Vagina (tissue), 2 donors: ENCODE measurements around the gene LASP1NB.
"Not testable (repeated sequence)": the region's sequence is repeated elsewhere in the genome, so short reads cannot be mapped to it uniquely, and the experiment has no call there.

Experiments
- DNase-seq, 2 donors: peaks; one replicate each; pipeline ENCODE4 v3.0.0-alpha.2; 2017; ENCODE audit errors: extremely low spot score in 2 of 2
- H3K27ac ChIP-seq: fragments of 200-600 bp; sonication (generic); one replicate; pipeline ENCODE4 v1.5.1; 2019
- H3K27me3 ChIP-seq: fragments of 200-600 bp; sonication (generic); one replicate; pipeline ENCODE4 v1.5.1; 2019
- H3K36me3 ChIP-seq, 2 donors: fragments of 200-600 bp; sonication (generic); one replicate each; pipeline ENCODE4 v1.5.1; 2017 to 2019
- H3K4me1 ChIP-seq: fragments of 200-600 bp; sonication (generic); one replicate; pipeline ENCODE4 v1.5.1; 2019
- H3K4me3 ChIP-seq, 2 donors: fragments of 200-600 bp; sonication (generic); 1 replicate in 1 of 2; 2 replicates in 1 of 2; pipeline ENCODE4 v1.5.1; 2016 to 2019
- H3K9me3 ChIP-seq: fragments of 200-600 bp; sonication (generic); one replicate; pipeline ENCODE4 v1.5.1; 2019
- POLR2A ChIP-seq, 2 donors: fragments of 450-650 bp; IDR thresholded peaks; one replicate each; pipeline ENCODE4 v1.6.1; 2017; ENCODE audit warnings: antibody characterized with exemption in 2 of 2, mild to moderate bottlenecking in 2 of 2, moderate library complexity in 2 of 2
- POLR2AphosphoS5 ChIP-seq, 2 donors: sonication (generic); formaldehyde crosslinking; IDR thresholded peaks; one replicate each; pipeline ENCODE4 v1.9.0; 2017; ENCODE audit warnings: antibody characterized with exemption in 2 of 2, mild to moderate bottlenecking in 2 of 2, low read depth in 1 of 2; ENCODE audit not compliant: insufficient read depth in 1 of 2
- intact Hi-C: fragments of 100-400 bp; cut with DNase I; formaldehyde crosslinking; loops from one replicate; pipeline ENCODE4 v1.15.1; 2023
- TF ChIP-seq, protein P1 (sequence below), 3 experiments: fragments of 450-650 bp in 2 of 3; fragments of 200-600 bp in 1 of 3; sonication (generic) in 1 of 3; IDR thresholded peaks; one replicate each; pipeline ENCODE4 v1.5.1; 2017 to 2019; ENCODE audit warnings: antibody characterized with exemption in 3 of 3, mild to moderate bottlenecking in 2 of 3, moderate library complexity in 2 of 3

LASP1NB gene

GRCh38 chr17:38921756-38922411, 3.5 kb upstream of the LASP1NB start:
- Histone ChIP-seq H3K9me3 (no peaks in the 10 kb centered on the region), H3K36me3 (peaks cover 0 to 36% of the 10 kb centered on the region in 2 donors), H3K27me3 (no peaks in the 10 kb centered on the region), H3K27ac (peak overlapping the region; percentile 37), H3K4me3 (no peak overlapping the region), H3K4me1 (peaks cover 24% of the 10 kb centered on the region)
- intact Hi-C loops, result loop anchor here (10.0 kb wide), 1 partner anchor 47 kb away; the partner anchor contains the start of gene LASP1
- no peak for TF ChIP-seq POLR2A (IDR thresholded peaks at IDR 0.05)
- TF ChIP-seq, protein P1, sequence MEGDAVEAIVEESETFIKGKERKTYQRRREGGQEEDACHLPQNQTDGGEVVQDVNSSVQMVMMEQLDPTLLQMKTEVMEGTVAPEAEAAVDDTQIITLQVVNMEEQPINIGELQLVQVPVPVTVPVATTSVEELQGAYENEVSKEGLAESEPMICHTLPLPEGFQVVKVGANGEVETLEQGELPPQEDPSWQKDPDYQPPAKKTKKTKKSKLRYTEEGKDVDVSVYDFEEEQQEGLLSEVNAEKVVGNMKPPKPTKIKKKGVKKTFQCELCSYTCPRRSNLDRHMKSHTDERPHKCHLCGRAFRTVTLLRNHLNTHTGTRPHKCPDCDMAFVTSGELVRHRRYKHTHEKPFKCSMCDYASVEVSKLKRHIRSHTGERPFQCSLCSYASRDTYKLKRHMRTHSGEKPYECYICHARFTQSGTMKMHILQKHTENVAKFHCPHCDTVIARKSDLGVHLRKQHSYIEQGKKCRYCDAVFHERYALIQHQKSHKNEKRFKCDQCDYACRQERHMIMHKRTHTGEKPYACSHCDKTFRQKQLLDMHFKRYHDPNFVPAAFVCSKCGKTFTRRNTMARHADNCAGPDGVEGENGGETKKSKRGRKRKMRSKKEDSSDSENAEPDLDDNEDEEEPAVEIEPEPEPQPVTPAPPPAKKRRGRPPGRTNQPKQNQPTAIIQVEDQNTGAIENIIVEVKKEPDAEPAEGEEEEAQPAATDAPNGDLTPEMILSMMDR (IDR thresholded peaks at IDR 0.05), result no peak
- TF ChIP-seq POLR2AphosphoS5 (IDR thresholded peaks at IDR 0.05; ENCODE audit: insufficient read depth in 1 of 2, low read depth in 1 of 2), result no peak
- DNase-seq, result no peak

GRCh38 chr17:38922538-38923297, 2.7 kb upstream of the LASP1NB start:
- Histone ChIP-seq H3K4me3 (no peak overlapping the region), H3K27me3 (no peaks in the 10 kb centered on the region), H3K4me1 (peaks cover 24% of the 10 kb centered on the region), H3K36me3 (peaks cover 0 to 28% of the 10 kb centered on the region in 2 donors), H3K27ac (peak overlapping the region; percentile 37), H3K9me3 (no peaks in the 10 kb centered on the region)
- TF ChIP-seq POLR2A (IDR thresholded peaks at IDR 0.05), result no peak
- TF ChIP-seq, protein P1 (IDR thresholded peaks at IDR 0.05), result no peak
- DNase-seq, result no peak
- intact Hi-C loops, result loop anchor here (10.0 kb wide), 1 partner anchor 48 kb away; the partner anchor contains the start of gene LASP1

GRCh38 chr17:38926293-38927070, 1.1 kb downstream of the LASP1NB start:
- intact Hi-C loops, result loop anchor here (10.0 kb wide), 1 partner anchor 52 kb away; the partner anchor contains the start of gene LASP1
- TF ChIP-seq, protein P1 (IDR thresholded peaks at IDR 0.05), result no peak
- no peak for TF ChIP-seq POLR2AphosphoS5 (IDR thresholded peaks at IDR 0.05; ENCODE audit: insufficient read depth in 1 of 2, low read depth in 1 of 2)
- TF ChIP-seq POLR2A (IDR thresholded peaks at IDR 0.05), result no peak
- no peak for DNase-seq
- H3K4me3 ChIP-seq, result no peak overlapping the region
- H3K4me1 ChIP-seq, result peaks cover 24% of the 10 kb centered on the region
- no peaks in the 10 kb centered on the region for H3K36me3 ChIP-seq
- H3K9me3 ChIP-seq, result no peaks in the 10 kb centered on the region
- H3K27me3 ChIP-seq, result no peaks in the 10 kb centered on the region
- peak overlapping the region; percentile 75 for H3K27ac ChIP-seq

DNA sequence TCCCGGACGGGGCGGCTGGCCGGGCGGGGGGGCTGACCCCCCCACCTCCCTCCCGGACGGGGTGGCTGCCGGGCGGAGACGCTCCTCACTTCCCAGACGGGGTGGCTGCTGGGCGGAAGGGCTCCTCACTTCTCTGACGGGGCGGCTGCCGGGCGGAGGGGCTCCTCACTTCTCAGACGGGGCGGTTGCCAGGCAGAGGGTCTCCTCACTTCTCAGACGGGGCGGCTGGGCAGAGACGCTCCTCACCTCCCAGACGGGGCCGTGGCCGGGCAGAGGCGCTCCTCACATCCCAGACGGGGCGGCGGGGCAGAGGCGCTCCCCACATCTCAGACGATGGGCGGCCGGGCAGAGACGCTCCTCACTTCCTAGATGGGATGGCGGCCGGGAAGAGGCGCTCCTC, 5.4 kb downstream of the LASP1NB start:
- H3K4me1 ChIP-seq, H3K27ac ChIP-seq, H3K4me3 ChIP-seq, H3K9me3 ChIP-seq, H3K27me3 ChIP-seq, H3K36me3 ChIP-seq, DNase-seq, intact Hi-C loops: not testable (repeated sequence)

DNA sequence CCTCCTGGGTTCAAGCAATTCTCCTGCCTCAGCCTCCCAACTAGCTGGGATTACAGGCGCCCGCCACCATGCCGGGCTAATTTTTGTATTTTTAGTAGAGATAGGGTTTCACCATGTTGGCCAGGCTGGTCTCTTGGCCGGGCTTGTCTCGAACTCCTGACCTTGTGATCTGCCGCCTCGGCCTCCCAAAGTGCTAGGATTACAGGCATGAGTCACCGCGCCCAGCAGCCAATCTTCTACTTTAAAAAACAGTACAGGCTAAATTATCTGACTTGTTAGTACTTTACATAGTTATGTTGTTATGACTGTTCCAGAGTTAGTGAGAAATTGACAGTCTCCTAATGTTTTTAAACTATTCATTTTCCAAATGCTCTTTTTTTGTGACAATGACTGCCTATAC, 8.5 kb downstream of the LASP1NB start:
- DNase-seq, H3K27ac ChIP-seq, H3K27me3 ChIP-seq, H3K36me3 ChIP-seq, H3K4me1 ChIP-seq, H3K9me3 ChIP-seq, intact Hi-C loops, H3K4me3 ChIP-seq: not testable (repeated sequence)
